ENCODE measurements around the gene CEP192.
A peak's percentile ranks its signal among the peaks of the same experiment; 100 is the strongest.
"Not testable (repeated sequence)": the region's sequence is repeated elsewhere in the genome, so short reads cannot be mapped to it uniquely, and the experiment has no call there.

The CEP192 gene

DNA sequence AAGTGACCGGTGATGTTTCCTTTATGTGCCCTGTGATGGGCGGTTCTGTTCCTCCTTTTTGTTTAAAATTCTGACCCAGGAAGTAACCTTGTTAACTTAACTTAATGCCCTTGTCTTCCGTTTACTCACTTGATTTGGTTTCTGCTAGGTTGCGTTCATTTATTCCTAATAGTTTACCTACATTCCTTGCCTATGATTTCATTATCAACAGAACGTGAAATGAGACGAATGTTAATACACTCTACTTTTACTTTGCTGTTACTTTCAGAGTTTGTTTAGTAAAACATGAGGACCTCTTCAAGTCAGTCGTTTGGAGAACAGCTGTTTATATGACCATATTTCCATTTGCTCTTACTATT lies 638 bp downstream of the CEP192 start:
- peak; percentile 40 for DNase-seq (ENCODE audit: low read depth)
- TF ChIP-seq, protein P1, sequence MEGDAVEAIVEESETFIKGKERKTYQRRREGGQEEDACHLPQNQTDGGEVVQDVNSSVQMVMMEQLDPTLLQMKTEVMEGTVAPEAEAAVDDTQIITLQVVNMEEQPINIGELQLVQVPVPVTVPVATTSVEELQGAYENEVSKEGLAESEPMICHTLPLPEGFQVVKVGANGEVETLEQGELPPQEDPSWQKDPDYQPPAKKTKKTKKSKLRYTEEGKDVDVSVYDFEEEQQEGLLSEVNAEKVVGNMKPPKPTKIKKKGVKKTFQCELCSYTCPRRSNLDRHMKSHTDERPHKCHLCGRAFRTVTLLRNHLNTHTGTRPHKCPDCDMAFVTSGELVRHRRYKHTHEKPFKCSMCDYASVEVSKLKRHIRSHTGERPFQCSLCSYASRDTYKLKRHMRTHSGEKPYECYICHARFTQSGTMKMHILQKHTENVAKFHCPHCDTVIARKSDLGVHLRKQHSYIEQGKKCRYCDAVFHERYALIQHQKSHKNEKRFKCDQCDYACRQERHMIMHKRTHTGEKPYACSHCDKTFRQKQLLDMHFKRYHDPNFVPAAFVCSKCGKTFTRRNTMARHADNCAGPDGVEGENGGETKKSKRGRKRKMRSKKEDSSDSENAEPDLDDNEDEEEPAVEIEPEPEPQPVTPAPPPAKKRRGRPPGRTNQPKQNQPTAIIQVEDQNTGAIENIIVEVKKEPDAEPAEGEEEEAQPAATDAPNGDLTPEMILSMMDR (conservative IDR thresholded peaks at IDR 0.05; ENCODE audit: low read depth, low read length), result no peak
- H3K4me3 ChIP-seq (ENCODE audit: low read depth, low read length), result peak overlapping the region; percentile 99

DNA sequence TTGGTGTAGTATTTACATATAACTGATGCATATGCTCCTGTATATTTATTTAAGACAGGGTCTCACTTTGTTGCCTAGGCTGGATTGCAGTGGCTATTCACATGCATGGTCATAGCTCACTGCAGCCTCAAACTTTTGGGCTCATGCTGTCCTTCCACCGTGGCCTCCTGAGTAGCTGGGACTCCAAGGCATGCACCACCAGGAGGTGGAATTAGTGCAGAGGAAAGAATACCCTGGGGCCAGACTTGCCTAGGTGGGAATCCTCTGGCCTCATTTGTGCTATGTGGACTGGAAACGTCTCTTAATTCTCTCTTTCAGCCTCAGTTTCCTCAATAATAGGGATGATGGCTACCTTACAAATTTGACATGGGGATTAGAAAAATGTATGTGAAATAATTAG lies 2.3 kb downstream of the CEP192 start:
- DNase-seq (ENCODE audit: low read depth), result no peak
- H3K4me3 ChIP-seq (ENCODE audit: low read depth, low read length), result no peak overlapping the region
- TF ChIP-seq, protein P1 (conservative IDR thresholded peaks at IDR 0.05; ENCODE audit: low read depth, low read length), result no peak

DNA sequence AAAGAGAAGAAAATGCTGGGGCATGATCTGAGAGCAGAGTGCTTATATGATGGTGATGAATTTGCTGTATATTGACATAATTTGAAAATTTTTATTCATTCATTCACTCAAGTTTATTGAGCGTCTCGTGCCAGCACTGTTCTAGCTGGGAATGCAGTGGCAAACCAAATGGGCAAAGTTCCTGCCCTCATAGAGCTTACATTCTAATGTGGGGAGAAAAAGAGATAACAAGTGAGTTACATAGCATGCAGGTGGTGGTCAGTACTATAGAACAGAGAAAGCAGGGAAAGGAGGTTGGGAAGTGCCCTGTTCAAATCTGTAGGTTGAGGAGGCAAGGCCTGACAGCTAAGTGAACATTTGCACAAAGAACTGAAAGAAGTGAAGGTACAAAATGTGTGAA lies 4.3 kb downstream of the CEP192 start:
- TF ChIP-seq, protein P1 (conservative IDR thresholded peaks at IDR 0.05; ENCODE audit: low read depth, low read length), result no peak
- no peak overlapping the region for H3K4me3 ChIP-seq (ENCODE audit: low read depth, low read length)
- DNase-seq (ENCODE audit: low read depth), result no peak

DNA sequence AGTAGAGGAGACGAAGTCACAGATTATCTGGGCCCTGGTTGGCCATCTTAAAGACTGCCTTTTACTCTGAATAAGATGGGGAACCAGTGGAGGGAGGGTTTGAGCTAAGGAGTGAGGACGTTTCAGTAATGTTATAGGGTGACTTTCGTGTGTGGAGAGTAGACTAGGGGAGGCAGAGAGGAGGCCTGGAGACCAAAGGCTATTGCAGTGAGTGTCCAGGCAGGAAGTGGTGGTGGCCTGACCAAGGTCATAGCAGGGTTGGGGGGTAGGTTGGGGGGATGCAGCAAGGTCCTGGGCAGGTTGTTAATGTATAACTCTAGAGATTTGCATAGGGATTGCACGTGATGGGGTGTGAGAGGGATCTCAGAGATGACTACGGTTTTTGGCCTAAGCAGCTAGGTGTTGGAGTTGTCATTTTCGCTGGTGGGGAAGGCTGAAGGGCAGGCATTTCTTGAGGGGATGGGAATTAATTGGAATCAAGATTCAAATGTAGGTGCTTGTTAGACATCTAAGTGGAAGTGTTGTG lies 4.9 kb downstream of the CEP192 start:
- TF ChIP-seq, protein P1 (conservative IDR thresholded peaks at IDR 0.05; ENCODE audit: low read depth, low read length), result no peak
- no peak overlapping the region for H3K4me3 ChIP-seq (ENCODE audit: low read depth, low read length)
- DNase-seq (ENCODE audit: low read depth), result no peak

DNA sequence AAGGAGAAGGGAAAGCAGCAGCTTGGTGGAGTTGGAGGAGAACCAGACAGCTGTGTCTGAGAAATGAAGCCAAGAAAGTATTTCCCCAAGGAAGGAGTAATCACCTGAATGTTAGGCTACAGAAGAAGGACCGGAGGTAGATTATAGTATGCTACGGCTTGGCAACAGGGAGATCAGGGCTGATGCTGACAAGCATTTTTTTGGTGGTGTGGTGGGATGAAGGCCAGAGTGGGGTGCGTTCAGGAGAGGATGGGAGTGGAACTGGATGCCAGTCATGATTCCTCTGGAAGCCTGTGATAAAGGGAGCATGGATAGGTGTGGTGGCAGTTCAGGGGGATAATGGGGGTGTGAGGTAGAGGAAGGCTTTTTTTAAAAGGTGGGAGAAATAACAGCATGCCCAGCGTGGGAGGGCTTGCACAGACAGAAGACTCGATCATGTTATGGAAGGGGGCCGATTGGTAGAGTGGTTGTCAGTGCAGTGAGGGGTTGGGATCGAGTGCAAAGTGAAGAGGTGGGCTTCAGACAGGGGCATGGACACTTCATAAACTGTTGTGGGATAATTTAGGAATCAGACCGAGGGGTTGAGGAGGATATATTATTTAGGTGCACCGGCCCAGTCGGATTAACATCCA lies 5.6 kb downstream of the CEP192 start:
- H3K4me3 ChIP-seq (ENCODE audit: low read depth, low read length), result no peak overlapping the region
- DNase-seq (ENCODE audit: low read depth), result no peak
- TF ChIP-seq, protein P1 (conservative IDR thresholded peaks at IDR 0.05; ENCODE audit: low read depth, low read length), result no peak

DNA sequence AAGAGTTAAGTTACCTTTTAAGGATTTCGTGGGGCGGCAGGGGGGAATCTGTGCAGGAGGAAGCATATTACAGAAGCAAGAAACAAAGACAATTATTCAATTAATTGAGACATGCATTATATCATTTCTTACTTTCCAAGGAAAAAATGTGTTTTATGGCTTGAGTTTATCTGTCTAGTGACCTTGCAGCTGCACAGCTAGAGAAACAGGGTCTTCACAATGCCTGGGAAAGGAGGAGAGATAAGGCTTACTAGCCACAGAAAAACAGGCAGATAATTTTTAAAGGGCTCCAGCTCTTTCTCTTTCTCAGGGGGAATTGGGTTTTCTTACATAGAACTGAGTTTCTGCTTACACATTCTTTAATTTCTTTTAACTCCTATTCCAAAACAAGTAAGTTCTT lies 6.2 kb downstream of the CEP192 start:
- DNase-seq (ENCODE audit: low read depth); H3K4me3 ChIP-seq (ENCODE audit: low read depth, low read length): not testable (repeated sequence)

DNA sequence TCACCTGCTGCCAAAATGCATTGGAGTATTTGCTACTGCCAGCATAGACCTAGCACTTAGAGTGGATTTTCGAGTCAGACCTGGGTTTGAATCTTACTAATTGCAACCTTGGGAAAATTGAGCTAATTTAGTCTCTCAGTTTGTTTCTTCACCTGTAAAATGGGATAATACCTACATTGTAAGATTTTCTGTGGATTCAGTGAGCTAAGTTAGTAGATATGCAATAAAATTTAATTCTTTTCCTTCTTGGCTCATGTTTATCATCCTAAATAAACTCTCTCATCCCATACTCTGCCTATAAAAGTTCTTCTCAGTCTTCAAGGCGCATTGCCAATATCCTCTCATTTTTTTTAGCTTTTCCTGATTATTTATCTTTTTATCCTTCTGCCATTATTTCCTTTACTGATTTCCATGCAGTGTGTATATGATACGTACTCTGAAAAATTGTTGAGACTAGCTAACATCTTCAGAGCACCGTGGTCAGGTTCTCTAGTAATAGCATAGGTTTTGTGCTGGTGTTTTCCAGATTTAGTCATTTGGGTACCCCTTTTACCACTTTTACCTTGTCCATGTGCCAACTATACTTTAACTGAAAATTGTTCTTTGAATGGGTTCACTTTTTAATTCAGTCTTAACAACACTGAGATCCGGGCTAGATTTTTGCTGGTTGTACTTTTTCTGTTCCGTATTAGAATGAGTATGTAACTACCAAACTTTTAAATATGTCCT lies 7.3 kb downstream of the CEP192 start:
- TF ChIP-seq, protein P1 (conservative IDR thresholded peaks at IDR 0.05; ENCODE audit: low read depth, low read length), result no peak
- no peak for DNase-seq (ENCODE audit: low read depth)
- no peak overlapping the region for H3K4me3 ChIP-seq (ENCODE audit: low read depth, low read length)

Measured in choroid plexus epithelial cell (primary cell).